SU-DHL-6 (cell line): ENCODE measurements around the gene SNX15.
"Not testable (repeated sequence)": the region's sequence is repeated elsewhere in the genome, so short reads cannot be mapped to it uniquely, and the experiment has no call there.

Experiments
- H2AFZ ChIP-seq: fragments of 200-600 bp; sonication (generic); 2 replicates; pipeline ENCODE4 v1.6.1; 2014; ENCODE audit warnings: low read depth, mild to moderate bottlenecking, moderate library complexity, mixed read lengths, antibody characterized with exemption, low read length; ENCODE audit not compliant: severe bottlenecking
- H3F3A ChIP-seq: fragments of 200-600 bp; shearing (Covaris generic); 2 replicates; pipeline ENCODE4 v1.6.0; 2016; ENCODE audit warnings: antibody characterized with exemption, mild to moderate bottlenecking; ENCODE audit not compliant: insufficient read depth
- H3K27ac ChIP-seq: fragments of 200-600 bp; sonication (generic); 2 replicates; pipeline ENCODE4 v1.5.1; 2016; ENCODE audit warnings: low read depth, mild to moderate bottlenecking, low read length, moderate library complexity, mixed read lengths
- H3K27me3 ChIP-seq: fragments of 200-600 bp; sonication (generic), shearing (Covaris generic); 2 replicates; pipeline ENCODE4 v1.6.0; 2014; ENCODE audit warnings: mild to moderate bottlenecking, low read length
- H3K36me3 ChIP-seq: fragments of 200-600 bp; sonication (generic); 2 replicates; pipeline ENCODE4 v1.6.1; 2014; ENCODE audit warnings: mild to moderate bottlenecking, low read length, mixed read lengths
- H3K4me2 ChIP-seq: fragments of 300-600, 200-600 bp; shearing (Covaris generic), sonication (generic); 2 replicates; pipeline ENCODE4 v1.6.0; 2014; ENCODE audit warnings: low read length, low read depth, mild to moderate bottlenecking; ENCODE audit not compliant: poor library complexity, severe bottlenecking
- H3K4me3 ChIP-seq: fragments of 200-600 bp; sonication (generic); 2 replicates; pipeline ENCODE4 v1.5.1; 2014; ENCODE audit warnings: antibody characterized with exemption, low read length, mild to moderate bottlenecking, mixed read lengths; ENCODE audit not compliant: insufficient read depth, poor library complexity, severe bottlenecking
- H3K79me2 ChIP-seq: fragments of 200-600 bp; sonication (generic); 2 replicates; pipeline ENCODE4 v1.6.1; 2014; ENCODE audit warnings: mild to moderate bottlenecking, low read length, moderate library complexity; ENCODE audit not compliant: insufficient read depth
- H3K9ac ChIP-seq: fragments of 200-600 bp; sonication (generic); 2 replicates; pipeline ENCODE4 v1.7.0; 2014; ENCODE audit warnings: mild to moderate bottlenecking, low read length
- H3K9me2 ChIP-seq: fragments of 200-600 bp; sonication (generic); replicated peaks from 2 replicates; pipeline ENCODE4 v1.6.1; 2014; ENCODE audit warnings: low read length; ENCODE audit not compliant: insufficient read depth
- H3K9me3 ChIP-seq: fragments of 200-600 bp; sonication (generic); 2 replicates; pipeline ENCODE4 v1.6.1; 2014; ENCODE audit warnings: low read length, mixed read lengths; ENCODE audit not compliant: insufficient read depth
- H4K20me1 ChIP-seq: fragments of 200-600 bp; sonication (generic); 2 replicates; pipeline ENCODE4 v1.6.1; 2014; ENCODE audit warnings: low read depth, mild to moderate bottlenecking, antibody characterized with exemption, low read length, moderate library complexity, mixed read lengths
- CTCF ChIP-seq: fragments of 200-600 bp; sonication (generic); IDR thresholded peaks from one replicate; pipeline ENCODE4 v1.5.1; 2017; ENCODE audit warnings: antibody characterized with exemption, mild to moderate bottlenecking, low read length, moderate library complexity; ENCODE audit not compliant: insufficient read depth, poor library complexity, severe bottlenecking
- EZH2phosphoT487 ChIP-seq: fragments of 200-600 bp; sonication (generic), shearing (Covaris generic); conservative IDR thresholded peaks from 2 replicates; pipeline ENCODE4 v1.6.1; 2018; ENCODE audit warnings: mild to moderate bottlenecking, antibody characterized with exemption, low read length, moderate library complexity, mixed read lengths

Gene SNX15

GRCh38 chr11:65021003-65021402 lies 6.2 kb upstream of the SNX15 start:
- H2AFZ ChIP-seq = no peak overlapping the region
- H3K4me2 ChIP-seq = no peak overlapping the region
- no peaks in the 10 kb centered on the region for H3K9me3 ChIP-seq
- H3K27me3 ChIP-seq = no peaks in the 10 kb centered on the region
- H3K4me3 ChIP-seq = no peak overlapping the region
- no peaks in the 10 kb centered on the region for H3K36me3 ChIP-seq
- TF ChIP-seq EZH2phosphoT487 (no peak), CTCF (no peak)
- peaks cover 9% of the 10 kb centered on the region; the same call in 1 of the 2 replicates for H3K79me2 ChIP-seq
- H4K20me1 ChIP-seq = no peaks in the 10 kb centered on the region
- H3K9me2 ChIP-seq = no peaks in the 10 kb centered on the region
- no peak overlapping the region for H3K9ac ChIP-seq
- H3F3A ChIP-seq = no peaks in the 10 kb centered on the region
- H3K27ac ChIP-seq = no peak overlapping the region

GRCh38 chr11:65021509-65021908 lies 5.7 kb upstream of the SNX15 start:
- Histone ChIP-seq H3F3A (no peaks in the 10 kb centered on the region), H3K9me2 (no peaks in the 10 kb centered on the region), H3K9ac (no peak overlapping the region), H3K36me3 (no peaks in the 10 kb centered on the region), H4K20me1 (no peaks in the 10 kb centered on the region), H2AFZ (no peak overlapping the region), H3K27ac (no peak overlapping the region), H3K4me2 (no peak overlapping the region), H3K9me3 (no peaks in the 10 kb centered on the region), H3K27me3 (no peaks in the 10 kb centered on the region), H3K79me2 (0 out of 2 replicates have a peak, but pooled peaks cover 4% of the 10 kb centered on the region), H3K4me3 (no peak overlapping the region)
- TF ChIP-seq EZH2phosphoT487 (no peak), CTCF (no peak)

- H3K27ac ChIP-seq, H3F3A ChIP-seq, H3K9ac ChIP-seq, H3K27me3 ChIP-seq, H3K79me2 ChIP-seq, H3K4me2 ChIP-seq, H3K9me2 ChIP-seq, H3K36me3 ChIP-seq, H2AFZ ChIP-seq, H4K20me1 ChIP-seq, H3K4me3 ChIP-seq, H3K9me3 ChIP-seq: not testable (repeated sequence)
Observed at GRCh38 chr11:65023502-65023901, 3.7 kb upstream of the SNX15 start.

- Histone ChIP-seq H3K4me3 (peak overlapping the region; percentile 50), H3K9me2 (no peaks in the 10 kb centered on the region), H3K9ac (peak overlapping the region; percentile 48; the same call in 1 of the 2 replicates), H3K9me3 (no peaks in the 10 kb centered on the region), H2AFZ (peak overlapping the region; percentile 30), H3K79me2 (no peaks in the 10 kb centered on the region), H3K27ac (no peak overlapping the region), H3K27me3 (no peaks in the 10 kb centered on the region), H3K36me3 (no peaks in the 10 kb centered on the region), H3K4me2 (peak overlapping the region; percentile 80), H4K20me1 (no peaks in the 10 kb centered on the region), H3F3A (0 out of 2 replicates have a peak, but pooled peaks cover 2% of the 10 kb centered on the region)
- no peak for TF ChIP-seq EZH2phosphoT487
- no peak for TF ChIP-seq CTCF
Observed at GRCh38 chr11:65026810-65027209, 429 bp upstream of the SNX15 start.
